ENCODE measurements around the gene GDPGP1. TPM values are rescaled to one million over a fixed set of nuclear protein-coding genes. Genes with fewer than 3 reads are reported as not detected.

GDPGP1 gene
- total and polyA plus RNA-seq, 10 of the 15 experiments (the other 5 are each of a cell fraction or from before 2014, with no cell fraction given): 0.68 to 8.9 (median 3.0) TPM

DNA sequence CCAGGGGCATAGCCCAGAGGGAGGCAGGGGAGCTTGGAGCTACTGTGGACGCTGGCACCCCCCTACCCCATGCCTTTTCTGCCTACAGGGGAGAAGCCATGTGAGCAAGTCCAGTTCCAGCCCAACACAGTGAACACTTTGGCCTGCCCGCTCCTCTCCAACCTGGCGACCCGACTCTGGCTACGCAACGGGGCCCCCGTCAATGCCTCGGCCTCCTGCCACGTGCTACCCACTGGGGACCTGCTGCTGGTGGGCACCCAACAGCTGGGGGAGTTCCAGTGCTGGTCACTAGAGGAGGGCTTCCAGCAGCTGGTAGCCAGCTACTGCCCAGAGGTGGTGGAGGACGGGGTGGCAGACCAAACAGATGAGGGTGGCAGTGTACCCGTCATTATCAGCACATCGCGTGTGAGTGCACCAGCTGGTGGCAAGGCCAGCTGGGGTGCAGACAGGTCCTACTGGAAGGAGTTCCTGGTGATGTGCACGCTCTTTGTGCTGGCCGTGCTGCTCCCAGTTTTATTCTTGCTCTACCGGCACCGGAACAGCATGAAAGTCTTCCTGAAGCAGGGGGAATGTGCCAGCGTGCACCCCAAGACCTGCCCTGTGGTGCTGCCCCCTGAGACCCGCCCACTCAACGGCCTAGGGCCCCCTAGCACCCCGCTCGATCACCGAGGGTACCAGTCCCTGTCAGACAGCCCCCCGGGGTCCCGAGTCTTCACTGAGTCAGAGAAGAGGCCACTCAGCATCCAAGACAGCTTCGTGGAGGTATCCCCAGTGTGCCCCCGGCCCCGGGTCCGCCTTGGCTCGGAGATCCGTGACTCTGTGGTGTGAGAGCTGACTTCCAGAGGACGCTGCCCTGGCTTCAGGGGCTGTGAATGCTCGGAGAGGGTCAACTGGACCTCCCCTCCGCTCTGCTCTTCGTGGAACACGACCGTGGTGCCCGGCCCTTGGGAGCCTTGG is 5.9 kb upstream of the GDPGP1 start:
- BruUV-seq (replicated peaks): no TSS peak
- CTCF ChIA-PET: interaction anchor here (1.1 to 1.2 kb wide), 2 partner anchors 36 to 80 kb away, joined by 4 to 5 read pairs; no protein-coding TSS in a partner anchor
- WGBS (ENCODE audit: insufficient coverage, insufficient replicate concordance, low lambda C conversion rate, missing lambda C conversion rate): 93% methylated on average over 38 of the region's 38 CpGs
- FAIRE-seq (no peak), ATAC-seq (no peak), DNase-seq (ENCODE audit: low read depth, low spot score) (no peak)
- Histone ChIP-seq H3K9ac (ENCODE audit: control insufficient read depth, insufficient read depth, low read length) (no peak overlapping the region), H4K20me1 (ENCODE audit: control insufficient read depth, insufficient read depth) (no peaks in the 10 kb centered on the region), H3K27ac (ENCODE audit: control insufficient read depth, insufficient read depth) (no peak overlapping the region), H3K4me2 (ENCODE audit: control insufficient read depth, insufficient read depth) (no peak overlapping the region), H3K27me3 (replicated peaks in 1 of 2; ENCODE audit: control insufficient read depth in 2 of 2, insufficient read depth in 2 of 2, low read length in 1 of 2) (no peaks in the 10 kb centered on the region), H3K4me1 (ENCODE audit: control insufficient read depth, insufficient read depth, low read length) (peaks cover 24% of the 10 kb centered on the region), H3K79me2 (ENCODE audit: control insufficient read depth, insufficient read depth, low read length) (peaks cover 18% of the 10 kb centered on the region), H3K36me3 (ENCODE audit: control insufficient read depth in 2 of 2, insufficient read depth in 2 of 2, low read length in 1 of 2) (peaks cover 19 to 23% of the 10 kb centered on the region in 2 experiments; a peak in 3 of 4 replicates), H3K9me3 (replicated peaks; ENCODE audit: control insufficient read depth, insufficient read depth, low read length) (no peaks in the 10 kb centered on the region), H3K4me3 (no peak overlapping the region), H2AFZ (ENCODE audit: control insufficient read depth, low read depth, low read length) (no peak overlapping the region)
- in situ Hi-C loops (cut with MboI) (no loop called here), intact Hi-C loops (cut with micrococcal nuclease; ENCODE audit: unreplicated experiment) (no loop called here)
- SMC1A ChIA-PET (ENCODE audit: uncharacterized antibody, unreplicated experiment): no interaction called here
- POLR2A ChIA-PET: interaction anchor here (0.5 kb wide), 1 partner anchor 139 kb away, joined by 6 read pairs; no protein-coding TSS in a partner anchor
- RAD21 ChIA-PET (ENCODE audit: unreplicated experiment): no interaction called here
- TF ChIP-seq LARP7 (IDR thresholded peaks at IDR 0.05) (no peak), MEF2B (IDR thresholded peaks at IDR 0.05; ENCODE audit: partially characterized antibody, poor library complexity, severe bottlenecking) (no peak), TCF3 (IDR thresholded peaks at IDR 0.05; ENCODE audit: borderline replicate concordance, insufficient read depth, low read depth, low read length) (no peak), ZNF207 (IDR thresholded peaks at IDR 0.05; ENCODE audit: borderline replicate concordance) (no peak), HDAC2 (IDR thresholded peaks at IDR 0.05) (no peak), IKZF1 (conservative IDR thresholded peaks at IDR 0.05) (no peak), CEBPB (IDR thresholded peaks at IDR 0.05; ENCODE audit: borderline replicate concordance in 1 of 2, low read depth in 2 of 2, low read length in 2 of 2) (no peak), HDGF (IDR thresholded peaks at IDR 0.05) (no peak), SP1 (IDR thresholded peaks at IDR 0.05; ENCODE audit: low read depth, low read length) (no peak), CHD1 (IDR thresholded peaks at IDR 0.05; ENCODE audit: low read depth, low read length) (no peak)
- TF ChIP-seq, protein P1, sequence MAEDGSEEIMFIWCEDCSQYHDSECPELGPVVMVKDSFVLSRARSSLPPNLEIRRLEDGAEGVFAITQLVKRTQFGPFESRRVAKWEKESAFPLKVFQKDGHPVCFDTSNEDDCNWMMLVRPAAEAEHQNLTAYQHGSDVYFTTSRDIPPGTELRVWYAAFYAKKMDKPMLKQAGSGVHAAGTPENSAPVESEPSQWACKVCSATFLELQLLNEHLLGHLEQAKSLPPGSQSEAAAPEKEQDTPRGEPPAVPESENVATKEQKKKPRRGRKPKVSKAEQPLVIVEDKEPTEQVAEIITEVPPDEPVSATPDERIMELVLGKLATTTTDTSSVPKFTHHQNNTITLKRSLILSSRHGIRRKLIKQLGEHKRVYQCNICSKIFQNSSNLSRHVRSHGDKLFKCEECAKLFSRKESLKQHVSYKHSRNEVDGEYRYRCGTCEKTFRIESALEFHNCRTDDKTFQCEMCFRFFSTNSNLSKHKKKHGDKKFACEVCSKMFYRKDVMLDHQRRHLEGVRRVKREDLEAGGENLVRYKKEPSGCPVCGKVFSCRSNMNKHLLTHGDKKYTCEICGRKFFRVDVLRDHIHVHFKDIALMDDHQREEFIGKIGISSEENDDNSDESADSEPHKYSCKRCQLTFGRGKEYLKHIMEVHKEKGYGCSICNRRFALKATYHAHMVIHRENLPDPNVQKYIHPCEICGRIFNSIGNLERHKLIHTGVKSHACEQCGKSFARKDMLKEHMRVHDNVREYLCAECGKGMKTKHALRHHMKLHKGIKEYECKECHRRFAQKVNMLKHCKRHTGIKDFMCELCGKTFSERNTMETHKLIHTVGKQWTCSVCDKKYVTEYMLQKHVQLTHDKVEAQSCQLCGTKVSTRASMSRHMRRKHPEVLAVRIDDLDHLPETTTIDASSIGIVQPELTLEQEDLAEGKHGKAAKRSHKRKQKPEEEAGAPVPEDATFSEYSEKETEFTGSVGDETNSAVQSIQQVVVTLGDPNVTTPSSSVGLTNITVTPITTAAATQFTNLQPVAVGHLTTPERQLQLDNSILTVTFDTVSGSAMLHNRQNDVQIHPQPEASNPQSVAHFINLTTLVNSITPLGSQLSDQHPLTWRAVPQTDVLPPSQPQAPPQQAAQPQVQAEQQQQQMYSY (CRISPR knock-in tag; IDR thresholded peaks at IDR 0.05): no peak
- TF ChIP-seq, protein P2, sequence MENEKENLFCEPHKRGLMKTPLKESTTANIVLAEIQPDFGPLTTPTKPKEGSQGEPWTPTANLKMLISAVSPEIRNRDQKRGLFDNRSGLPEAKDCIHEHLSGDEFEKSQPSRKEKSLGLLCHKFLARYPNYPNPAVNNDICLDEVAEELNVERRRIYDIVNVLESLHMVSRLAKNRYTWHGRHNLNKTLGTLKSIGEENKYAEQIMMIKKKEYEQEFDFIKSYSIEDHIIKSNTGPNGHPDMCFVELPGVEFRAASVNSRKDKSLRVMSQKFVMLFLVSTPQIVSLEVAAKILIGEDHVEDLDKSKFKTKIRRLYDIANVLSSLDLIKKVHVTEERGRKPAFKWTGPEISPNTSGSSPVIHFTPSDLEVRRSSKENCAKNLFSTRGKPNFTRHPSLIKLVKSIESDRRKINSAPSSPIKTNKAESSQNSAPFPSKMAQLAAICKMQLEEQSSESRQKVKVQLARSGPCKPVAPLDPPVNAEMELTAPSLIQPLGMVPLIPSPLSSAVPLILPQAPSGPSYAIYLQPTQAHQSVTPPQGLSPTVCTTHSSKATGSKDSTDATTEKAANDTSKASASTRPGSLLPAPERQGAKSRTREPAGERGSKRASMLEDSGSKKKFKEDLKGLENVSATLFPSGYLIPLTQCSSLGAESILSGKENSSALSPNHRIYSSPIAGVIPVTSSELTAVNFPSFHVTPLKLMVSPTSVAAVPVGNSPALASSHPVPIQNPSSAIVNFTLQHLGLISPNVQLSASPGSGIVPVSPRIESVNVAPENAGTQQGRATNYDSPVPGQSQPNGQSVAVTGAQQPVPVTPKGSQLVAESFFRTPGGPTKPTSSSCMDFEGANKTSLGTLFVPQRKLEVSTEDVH (IDR thresholded peaks at IDR 0.05; ENCODE audit: low read depth, partially characterized antibody): no peak
- TF ChIP-seq, protein P3, sequence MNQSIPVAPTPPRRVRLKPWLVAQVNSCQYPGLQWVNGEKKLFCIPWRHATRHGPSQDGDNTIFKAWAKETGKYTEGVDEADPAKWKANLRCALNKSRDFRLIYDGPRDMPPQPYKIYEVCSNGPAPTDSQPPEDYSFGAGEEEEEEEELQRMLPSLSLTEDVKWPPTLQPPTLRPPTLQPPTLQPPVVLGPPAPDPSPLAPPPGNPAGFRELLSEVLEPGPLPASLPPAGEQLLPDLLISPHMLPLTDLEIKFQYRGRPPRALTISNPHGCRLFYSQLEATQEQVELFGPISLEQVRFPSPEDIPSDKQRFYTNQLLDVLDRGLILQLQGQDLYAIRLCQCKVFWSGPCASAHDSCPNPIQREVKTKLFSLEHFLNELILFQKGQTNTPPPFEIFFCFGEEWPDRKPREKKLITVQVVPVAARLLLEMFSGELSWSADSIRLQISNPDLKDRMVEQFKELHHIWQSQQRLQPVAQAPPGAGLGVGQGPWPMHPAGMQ (IDR thresholded peaks at IDR 0.05; ENCODE audit: borderline replicate concordance): no peak
